HCT116 (cell line): Measurements from ENCODE around the gene AVEN. TPM values are rescaled to one million over a fixed set of nuclear protein-coding genes. Genes with fewer than 3 reads are reported as not detected.

ENCODE experiments used
- ATAC-seq: fragments of 200-7000 bp; cut with Tn5 transposase; 2 replicates; pipeline ENCODE4 v1.9.1; 2020; ENCODE audit warnings: mild to moderate bottlenecking, moderate library complexity
- BruUV-seq: library from RNA; stranded (reverse); fragments of 400-500 nt; replicated peaks from 2 replicates; lab custom pipeline; 2021; lab: Mats Ljungman, UMichigan
- CTCF ChIA-PET: fragments of 300-600 bp; sonication (Branson Sonifier 250); formaldehyde crosslinking; loops from one replicate; lab custom pipeline; 2021; ENCODE audit warnings: antibody characterized with exemption; lab: Charles Lee
- POLR2A ChIA-PET: fragments of 300-600, 350-600 bp; sonication (Branson Sonifier 250); formaldehyde crosslinking; loops from one replicate; lab custom pipeline; 2021; ENCODE audit warnings: antibody characterized with exemption; lab: Charles Lee
- RAD21 ChIA-PET, 2 experiments: fragments of 300-600 bp; sonication (Branson Sonifier 250); formaldehyde crosslinking; loops; one replicate each; lab custom pipeline; 2023; ENCODE audit warnings: low total read pairs in 2 of 2; ENCODE audit not compliant: uncharacterized antibody in 2 of 2, unreplicated experiment in 2 of 2, low non-redundant PET in 1 of 2; lab: Charles Lee
- DNase-seq: peaks from one replicate; pipeline ENCODE4 v3.0.0-alpha.2; 2010; ENCODE audit warnings: low read depth, low spot score
- H2AFZ ChIP-seq: fragments of 200-600 bp; shearing (Covaris generic), sonication (generic); 2 replicates; pipeline ENCODE4 v1.6.1; 2017; ENCODE audit warnings: low read depth, mixed run types, mixed read lengths, antibody characterized with exemption, low read length; ENCODE audit not compliant: poor library complexity, severe bottlenecking
- H3K27ac ChIP-seq: 2 replicates; pipeline ENCODE4 v1.5.1; 2012; ENCODE audit warnings: low read depth, low read length
- H3K27me3 ChIP-seq: fragments of 200-600 bp; sonication (generic); 2 replicates; pipeline ENCODE4 v1.6.1; 2016; ENCODE audit warnings: mixed run types, low read length, mixed read lengths; ENCODE audit not compliant: insufficient read depth
- H3K36me3 ChIP-seq, 2 experiments: fragments of 200-500 bp in 1 of 2; fragments of 200-600 bp in 1 of 2; sonication (Bioruptor generic) in 1 of 2; sonication (generic) in 1 of 2; 2 replicates each; pipeline versions ENCODE4 v1.5.1 to v1.6.1; 2014 to 2016; ENCODE audit warnings: low read length in 2 of 2, inconsistent platforms in 1 of 2, mixed read lengths in 1 of 2, mixed run types in 1 of 2; ENCODE audit not compliant: insufficient read depth in 2 of 2, control insufficient read depth in 1 of 2
- H3K4me1 ChIP-seq, 2 experiments: fragments of 200-600 bp in 1 of 2; sonication (generic) in 1 of 2; 2 replicates each; pipeline versions ENCODE4 v1.5.1 to v1.6.1; 2012 to 2017; ENCODE audit warnings: low read length in 2 of 2, inconsistent platforms in 1 of 2, mild to moderate bottlenecking in 1 of 2, mixed read lengths in 1 of 2, mixed run types in 1 of 2, moderate library complexity in 1 of 2; ENCODE audit not compliant: insufficient read depth in 2 of 2, control insufficient read depth in 1 of 2
- H3K4me2 ChIP-seq: fragments of 200-600 bp; sonication (generic); 2 replicates; pipeline ENCODE4 v1.6.1; 2017; ENCODE audit warnings: mixed run types, low read length, mixed read lengths
- H3K4me3 ChIP-seq, 2 experiments: fragments of 200-600 bp in 1 of 2; sonication (generic) in 1 of 2; replicated peaks in 1 of 2; 2 replicates each; pipeline ENCODE4 v1.5.1; 2011 to 2016; ENCODE audit warnings: low read length in 2 of 2, control low read depth in 1 of 2, low read depth in 1 of 2, mild to moderate bottlenecking in 1 of 2, mixed read lengths in 1 of 2, mixed run types in 1 of 2
- H3K79me2 ChIP-seq: fragments of 200-600 bp; sonication (generic); 2 replicates; pipeline ENCODE4 v1.6.1; 2017; ENCODE audit warnings: mild to moderate bottlenecking, mixed run types, low read length, moderate library complexity, mixed read lengths; ENCODE audit not compliant: insufficient read depth
- H3K9ac ChIP-seq: fragments of 200-600 bp; sonication (generic); 2 replicates; pipeline ENCODE4 v1.6.1; 2016; ENCODE audit warnings: low read length, mixed read lengths
- H3K9me2 ChIP-seq: fragments of 200-600 bp; sonication (generic), shearing (Covaris generic); 2 replicates; pipeline ENCODE4 v1.6.1; 2017; ENCODE audit warnings: mixed run types, mild to moderate bottlenecking, moderate library complexity; ENCODE audit not compliant: insufficient read depth
- H3K9me3 ChIP-seq, 2 experiments: fragments of 200-500 bp in 1 of 2; fragments of 200-600 bp in 1 of 2; sonication (Bioruptor generic) in 1 of 2; sonication (generic) in 1 of 2; 2 replicates each; pipeline ENCODE4 v1.6.1; 2014 to 2017; ENCODE audit warnings: low read length in 2 of 2, mixed read lengths in 2 of 2, inconsistent platforms in 1 of 2, low read depth in 1 of 2, mild to moderate bottlenecking in 1 of 2, mixed run types in 1 of 2, moderate library complexity in 1 of 2; ENCODE audit not compliant: control insufficient read depth in 1 of 2, insufficient read depth in 1 of 2
- H4K20me1 ChIP-seq: fragments of 200-600 bp; sonication (generic), shearing (Covaris generic); 2 replicates; pipeline ENCODE4 v1.6.1; 2017; ENCODE audit warnings: mixed run types, mild to moderate bottlenecking, moderate library complexity; ENCODE audit not compliant: insufficient read depth
- CBX3 ChIP-seq: IDR thresholded peaks from 2 replicates; pipeline ENCODE4 v1.6.1; 2012; ENCODE audit warnings: low read depth
- CEBPB ChIP-seq: IDR thresholded peaks from 2 replicates; pipeline ENCODE4 v1.6.1; 2012; ENCODE audit warnings: low read depth
- EGR1 ChIP-seq: IDR thresholded peaks from 2 replicates; pipeline ENCODE4 v1.6.1; 2012; ENCODE audit warnings: low read depth
- ELF1 ChIP-seq: IDR thresholded peaks from 2 replicates; pipeline ENCODE4 v1.6.1; 2012; ENCODE audit warnings: low read depth, borderline replicate concordance
- EZH2 ChIP-seq: fragments of 200-600 bp; sonication (generic); IDR thresholded peaks from 2 replicates; pipeline ENCODE4 v1.6.1; 2017; ENCODE audit warnings: antibody characterized with exemption, mixed run types
- EZH2phosphoT487 ChIP-seq: fragments of 200-600 bp; IDR thresholded peaks from 2 replicates; pipeline ENCODE4 v1.6.1; 2018; ENCODE audit warnings: antibody characterized with exemption, borderline replicate concordance
- FOSL1 ChIP-seq: IDR thresholded peaks from 2 replicates; pipeline ENCODE4 v1.6.1; 2012; ENCODE audit warnings: low read depth
- JUND ChIP-seq: IDR thresholded peaks from 2 replicates; pipeline ENCODE4 v1.6.1; 2012
- MAX ChIP-seq: IDR thresholded peaks from 2 replicates; pipeline ENCODE4 v1.6.1; 2012
- POLR2A ChIP-seq: IDR thresholded peaks from 2 replicates; pipeline ENCODE4 v1.7.0; 2011; ENCODE audit warnings: borderline replicate concordance; ENCODE audit not compliant: insufficient read depth, insufficient read length; ENCODE audit errors: extremely low read depth
- RAD21 ChIP-seq: IDR thresholded peaks from 2 replicates; pipeline ENCODE4 v1.6.1; 2012; ENCODE audit warnings: low read depth, mild to moderate bottlenecking
- SIN3A ChIP-seq: IDR thresholded peaks from 2 replicates; pipeline ENCODE4 v1.6.1; 2012; ENCODE audit warnings: low read depth
- SP1 ChIP-seq: IDR thresholded peaks from 2 replicates; pipeline ENCODE4 v1.6.1; 2012; ENCODE audit warnings: low read depth
- SRF ChIP-seq: IDR thresholded peaks from 2 replicates; pipeline ENCODE4 v1.6.1; 2012; ENCODE audit warnings: low read depth
- TCF7L2 ChIP-seq: IDR thresholded peaks from 2 replicates; pipeline ENCODE4 v1.7.0; 2011; ENCODE audit warnings: borderline replicate concordance, inconsistent platforms; ENCODE audit not compliant: insufficient read depth, insufficient read length; ENCODE audit errors: extremely low read depth
- YY1 ChIP-seq: IDR thresholded peaks from 2 replicates; pipeline ENCODE4 v1.6.1; 2011; ENCODE audit warnings: low read length, low read depth, moderate library complexity, mild to moderate bottlenecking; ENCODE audit not compliant: insufficient replicate concordance; ENCODE audit errors: extremely low read depth
- ZBTB33 ChIP-seq: IDR thresholded peaks from 2 replicates; pipeline ENCODE4 v1.6.1; 2011; ENCODE audit warnings: mild to moderate bottlenecking, low read length, moderate library complexity; ENCODE audit not compliant: insufficient replicate concordance; ENCODE audit errors: extremely low read depth
- ZFX ChIP-seq: fragments of 450-650 bp; IDR thresholded peaks from 2 replicates; pipeline ENCODE4 v1.6.1; 2017
- ZNF274 ChIP-seq: fragments of 200-500 bp; sonication (Bioruptor generic); IDR thresholded peaks from 2 replicates; pipeline ENCODE4 v1.6.1; 2014; ENCODE audit warnings: mild to moderate bottlenecking, low read depth, low read length, inconsistent platforms
- intact Hi-C: fragments of 100-400 bp; cut with micrococcal nuclease; formaldehyde crosslinking; loops from 2 replicates; pipeline ENCODE4 v1.10.0; 2022
- total RNA-seq: library from RNA; stranded (reverse); gene quantifications from one replicate; pipeline ENCODE4 v1.2.1, GENCODE V29; 2021; ENCODE audit not compliant: unreplicated experiment

Gene AVEN
- total RNA-seq, 1 experiment from 2014 or later = 6.8 TPM

GRCh38 chr15:33840615-33841014, 198.4 kb downstream of the AVEN start:
- no peak for ATAC-seq
- Histone ChIP-seq H3K4me2 (no peak overlapping the region), H2AFZ (no peak overlapping the region), H4K20me1 (no peaks in the 10 kb centered on the region), H3K9me3 (no peaks in the 10 kb centered on the region), H3K9ac (no peak overlapping the region), H3K4me3 (no peak overlapping the region), H3K27me3 (no peaks in the 10 kb centered on the region), H3K9me2 (no peaks in the 10 kb centered on the region), H3K27ac (no peak overlapping the region)
- POLR2A ChIA-PET = no interaction called here
- RAD21 ChIA-PET = no interaction called here
- CTCF ChIA-PET = no interaction called here
- intact Hi-C loops = no loop called here
- TF ChIP-seq EZH2phosphoT487 (no peak), POLR2A (no peak), CBX3 (no peak), YY1 (no peak), MAX (no peak), SRF (no peak), FOSL1 (no peak), SIN3A (no peak), EZH2 (no peak), JUND (no peak), TCF7L2 (no peak), ZFX (no peak), CEBPB (no peak), ZNF274 (no peak), EGR1 (no peak), ELF1 (no peak), ZBTB33 (no peak), RAD21 (no peak), SP1 (no peak)
- TF ChIP-seq, all 23 proteins: peak for 0
- no TSS peak for BruUV-seq
- DNase-seq = no peak
- Histone ChIP-seq H3K79me2 (no peaks in the 10 kb centered on the region), H3K4me1 (no peaks in the 10 kb centered on the region), H3K36me3 (no peaks in the 10 kb centered on the region)
